WTC11 (cell line): ENCODE results near the gene MED27.

Experiments used
- CTCF ChIP-seq: fragments of 200-600 bp; IDR thresholded peaks from 2 replicates; pipeline ENCODE4 v1.8.0; 2022; ENCODE audit warnings: antibody characterized with exemption
- IRF1 ChIP-seq: sonication (generic); formaldehyde crosslinking; IDR thresholded peaks from 2 replicates; pipeline ENCODE4 v1.8.0; 2023; ENCODE audit warnings: missing genetic modification reagents
- TEAD4 ChIP-seq: sonication (generic); formaldehyde crosslinking; IDR thresholded peaks from 2 replicates; pipeline ENCODE4 v1.8.0; 2022; ENCODE audit warnings: mild to moderate bottlenecking, missing genetic modification reagents
- USF2 ChIP-seq: sonication (generic); formaldehyde crosslinking; IDR thresholded peaks from 2 replicates; pipeline ENCODE4 v1.8.1; 2023; ENCODE audit warnings: mild to moderate bottlenecking, missing genetic modification reagents, moderate library complexity

GRCh38 chr9:131889437-131890251 lies 190.0 kb downstream of the MED27 start:
- TF ChIP-seq CTCF (no peak), USF2 (no peak), TEAD4 (CRISPR knock-in tag) (no peak), IRF1 (CRISPR knock-in tag) (no peak)
